Stimulated activated naive CD4-positive, alpha-beta T cell treated with Interleukin-2 at 50 U/mL for 16 hours (primary cell): ENCODE measurements around the gene KLKB1.

Source experiments
- DNase-seq: peaks from one replicate; lab custom pipeline; 2025; lab: John Stamatoyannopoulos, UW

Gene KLKB1

GRCh38 chr4:186227221-186227620 lies at the start of gene KLKB1:
KLKB1 (plus strand) TSS chr4:186227507; CDS start chr4:186228196, 689 bp downstream.
- DNase-seq: no peak

- no peak for DNase-seq
These were observed 39.2 kb upstream of the KLKB1 start for GRCh38 chr4:186188107-186188506.

GRCh38 chr4:186189656-186190055 lies 37.7 kb upstream of the KLKB1 start:
- DNase-seq: no peak

GRCh38 chr4:186190581-186191199 lies 36.6 kb upstream of the KLKB1 start:
- DNase-seq: peak; percentile 45

- peak; percentile 86 for DNase-seq
These were observed 35.9 kb upstream of the KLKB1 start, which contains the start of gene CYP4V2 for GRCh38 chr4:186191200-186192065. CYP4V2 (plus strand) TSS chr4:186191567; CDS start chr4:186191824, 257 bp downstream.

GRCh38 chr4:186192066-186192612 lies 35.2 kb upstream of the KLKB1 start:
- no peak for DNase-seq

- DNase-seq: no peak
These were observed 33.5 kb upstream of the KLKB1 start for GRCh38 chr4:186193851-186194250.

- DNase-seq: no peak
These were observed 31.2 kb upstream of the KLKB1 start for GRCh38 chr4:186196063-186196462.

GRCh38 chr4:186200516-186200915 lies 26.8 kb upstream of the KLKB1 start:
- DNase-seq: no peak

- DNase-seq: no peak
These were observed 26.3 kb upstream of the KLKB1 start for GRCh38 chr4:186201010-186201409.

GRCh38 chr4:186201535-186202230 lies 25.6 kb upstream of the KLKB1 start:
- DNase-seq: peak; percentile 58

- no peak for DNase-seq
These were observed 24.7 kb upstream of the KLKB1 start for GRCh38 chr4:186202490-186203140.

- DNase-seq: no peak
These were observed 23.9 kb upstream of the KLKB1 start for GRCh38 chr4:186203406-186203805.

- peak; percentile 22 for DNase-seq
These were observed 23.2 kb upstream of the KLKB1 start for GRCh38 chr4:186204103-186204559.

- DNase-seq: no peak
These were observed 22.6 kb upstream of the KLKB1 start for GRCh38 chr4:186204686-186205085.

- DNase-seq: no peak
These were observed 22.2 kb upstream of the KLKB1 start for GRCh38 chr4:186205156-186205555.

- DNase-seq: no peak
These were observed 10.8 kb upstream of the KLKB1 start for GRCh38 chr4:186216465-186217024.

GRCh38 chr4:186217733-186218293 lies 9.5 kb upstream of the KLKB1 start:
- no peak for DNase-seq

GRCh38 chr4:186221624-186222023 lies 5.7 kb upstream of the KLKB1 start:
- DNase-seq: no peak

- no peak for DNase-seq
These were observed 1.5 kb upstream of the KLKB1 start for GRCh38 chr4:186225848-186226247.
